GM19395 (cell line): Measurements from ENCODE around the gene CTDP1.

ENCODE experiments used
- ATAC-seq: cut with Tn5 transposase; IDR thresholded peaks from one replicate; pipeline ENCODE4 v1.9.1; 2021; ENCODE audit warnings: mild to moderate bottlenecking, moderate library complexity; ENCODE audit not compliant: unreplicated experiment

Gene CTDP1

DNA sequence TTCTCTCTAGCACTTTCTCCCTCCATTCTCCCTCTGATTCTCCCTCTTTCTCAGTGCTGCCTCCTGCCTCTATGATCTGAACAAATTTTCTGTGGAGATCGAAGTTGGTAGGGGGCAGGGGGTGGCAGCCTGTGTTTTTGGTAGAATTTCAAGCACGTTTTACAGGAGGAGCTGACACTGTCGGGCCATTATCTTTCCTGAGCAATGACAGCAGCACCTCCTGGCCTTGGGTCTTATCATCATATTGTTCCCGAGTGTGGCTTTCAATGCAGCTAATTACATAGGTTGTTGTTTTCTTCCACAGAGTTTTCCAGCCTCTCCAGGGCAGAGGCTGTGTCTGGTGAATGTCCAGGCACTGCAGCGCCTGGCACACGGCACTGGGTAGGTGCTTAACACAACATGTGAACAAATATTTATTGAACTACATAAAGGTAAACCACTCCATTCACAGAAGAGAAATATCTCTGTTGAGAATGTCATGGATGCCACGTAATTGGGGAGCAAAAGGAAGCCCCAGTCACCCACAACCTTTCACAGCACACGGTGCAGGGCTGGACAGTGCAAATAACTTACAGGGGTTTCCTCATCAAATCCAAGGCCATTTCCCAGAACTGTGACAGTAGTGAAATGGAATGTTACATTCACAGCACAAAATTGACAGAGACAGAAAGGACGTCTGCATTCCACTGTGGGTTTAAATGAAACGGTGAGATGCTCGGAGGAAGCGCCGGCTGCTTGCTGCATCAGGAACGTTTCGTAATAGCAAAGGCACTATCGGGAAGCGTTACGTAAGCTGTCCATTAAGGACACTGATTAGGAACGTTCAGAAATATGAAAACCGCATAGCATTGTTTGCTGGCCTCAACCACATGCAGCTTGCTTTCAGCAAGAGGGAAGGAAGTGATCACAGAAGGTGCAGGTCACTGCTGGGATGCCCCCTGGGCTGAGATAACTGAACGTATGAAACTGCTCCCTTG, 111.7 kb downstream of the CTDP1 start:
- no peak for ATAC-seq

DNA sequence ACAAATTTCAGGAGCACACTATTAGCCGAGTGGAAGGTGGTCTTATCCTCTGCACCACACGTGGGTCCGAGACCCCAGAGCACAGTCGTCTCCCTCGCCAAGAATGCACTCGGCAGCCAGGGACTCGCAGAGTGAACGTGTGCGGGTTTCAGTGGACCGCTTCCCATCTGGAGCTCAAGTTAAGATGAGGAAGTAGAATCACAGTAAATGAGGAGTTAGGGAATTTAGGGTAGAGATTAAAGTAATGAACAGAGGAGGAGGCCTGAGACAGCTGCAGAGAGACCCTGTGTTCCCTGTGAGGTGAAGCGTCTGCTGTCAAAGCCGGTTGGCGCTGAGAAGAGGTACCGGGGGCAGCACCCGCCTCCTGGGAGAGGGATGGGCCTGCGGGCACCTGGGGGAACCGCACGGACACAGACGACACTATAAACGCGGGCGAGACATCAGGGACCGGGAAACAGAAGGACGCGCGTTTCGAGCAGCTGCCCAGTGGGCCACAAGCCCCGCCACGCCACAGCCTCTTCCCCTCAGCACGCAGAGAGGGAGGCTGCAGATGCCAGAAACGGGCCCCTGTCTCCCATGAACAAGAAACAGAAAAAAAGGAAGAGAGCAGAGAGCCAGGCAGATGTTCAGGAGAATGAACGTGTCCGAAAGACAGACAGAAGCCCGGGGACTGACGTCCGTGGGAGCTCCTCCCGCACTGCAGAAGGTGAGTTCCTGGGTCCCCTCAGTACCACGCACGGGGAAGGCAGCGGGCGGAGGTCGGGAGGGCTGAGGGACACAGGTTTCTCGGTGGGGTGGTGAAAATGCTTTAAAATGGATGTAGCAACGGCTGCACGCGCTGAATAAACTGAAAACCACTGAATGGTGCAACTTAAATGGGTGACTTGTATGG, 112.7 kb downstream of the CTDP1 start:
- peak; percentile 9 for ATAC-seq

DNA sequence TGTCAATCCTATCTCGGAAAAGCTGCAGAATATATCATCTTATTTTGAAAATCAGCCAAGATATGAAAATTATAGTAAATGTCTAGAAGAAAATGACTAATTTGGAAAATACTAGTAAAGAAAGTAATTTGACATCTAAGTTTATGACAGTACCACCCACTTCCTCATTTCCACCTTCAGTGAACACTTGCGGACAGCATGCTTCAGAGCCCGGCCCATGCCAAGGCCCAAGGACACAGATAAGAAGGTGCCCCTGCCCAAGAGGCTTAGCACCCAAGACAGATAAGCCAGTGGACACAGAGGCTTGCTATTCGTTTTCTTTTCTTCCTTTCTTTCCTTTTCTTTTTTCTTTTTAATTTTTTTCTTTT, 113.4 kb downstream of the CTDP1 start:
- ATAC-seq: peak; percentile 63

DNA sequence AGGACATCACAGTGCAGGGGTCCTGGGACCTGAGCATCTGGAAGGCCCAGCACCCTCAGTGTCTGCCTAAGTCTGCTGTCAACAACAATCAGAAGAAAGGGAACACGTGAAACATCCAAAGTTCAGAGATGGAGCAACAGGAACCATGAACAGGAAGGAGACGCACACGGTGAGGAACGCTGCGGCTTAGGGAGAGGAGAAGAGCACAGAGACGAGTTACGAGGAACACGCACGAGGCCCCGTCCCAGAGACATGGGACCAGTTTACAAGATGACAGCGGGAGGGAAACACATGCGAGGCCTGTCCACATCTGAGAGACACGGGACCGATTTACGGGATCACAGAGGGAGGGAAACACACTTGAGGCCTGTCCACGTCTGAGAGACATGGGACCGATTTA, 115.2 kb downstream of the CTDP1 start:
- no peak for ATAC-seq

DNA sequence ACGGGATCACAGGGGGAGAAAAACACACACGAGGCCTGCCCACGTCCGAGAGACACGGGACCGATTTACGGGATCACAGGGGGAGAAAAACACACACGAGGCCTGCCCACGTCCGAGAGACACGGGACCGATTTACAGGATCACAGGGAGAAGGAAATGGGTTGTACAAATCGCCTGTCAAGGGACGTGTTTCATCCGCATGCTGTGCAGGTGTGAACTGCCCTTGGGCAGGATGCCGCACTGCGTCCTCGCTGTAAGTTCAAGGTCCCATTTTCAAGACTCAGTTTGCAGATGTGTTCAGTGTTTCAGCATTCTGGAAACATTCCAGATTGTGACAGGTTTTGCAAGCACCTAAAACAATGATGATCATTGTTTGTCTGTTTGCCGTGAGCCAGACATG, 115.8 kb downstream of the CTDP1 start:
- no peak for ATAC-seq

DNA sequence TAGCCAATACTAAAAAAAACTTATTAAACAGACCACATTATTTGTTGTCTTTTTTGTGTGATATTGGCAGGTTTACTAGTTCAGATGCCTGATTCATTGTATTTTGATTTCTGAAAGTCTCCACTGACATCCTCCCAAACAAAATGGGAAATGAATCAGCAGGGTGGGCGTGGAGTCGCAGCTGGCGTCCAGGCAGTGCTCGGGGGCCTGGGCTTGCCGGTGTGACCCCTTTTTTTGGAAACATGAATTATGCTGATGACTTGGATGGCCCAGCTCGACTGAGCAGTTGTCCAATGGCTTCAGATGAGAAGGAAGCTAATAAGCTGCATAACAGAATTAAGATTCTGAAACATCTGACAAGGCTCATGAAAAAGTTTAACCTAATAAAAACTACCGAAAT, 116.4 kb downstream of the CTDP1 start:
- ATAC-seq: no peak

DNA sequence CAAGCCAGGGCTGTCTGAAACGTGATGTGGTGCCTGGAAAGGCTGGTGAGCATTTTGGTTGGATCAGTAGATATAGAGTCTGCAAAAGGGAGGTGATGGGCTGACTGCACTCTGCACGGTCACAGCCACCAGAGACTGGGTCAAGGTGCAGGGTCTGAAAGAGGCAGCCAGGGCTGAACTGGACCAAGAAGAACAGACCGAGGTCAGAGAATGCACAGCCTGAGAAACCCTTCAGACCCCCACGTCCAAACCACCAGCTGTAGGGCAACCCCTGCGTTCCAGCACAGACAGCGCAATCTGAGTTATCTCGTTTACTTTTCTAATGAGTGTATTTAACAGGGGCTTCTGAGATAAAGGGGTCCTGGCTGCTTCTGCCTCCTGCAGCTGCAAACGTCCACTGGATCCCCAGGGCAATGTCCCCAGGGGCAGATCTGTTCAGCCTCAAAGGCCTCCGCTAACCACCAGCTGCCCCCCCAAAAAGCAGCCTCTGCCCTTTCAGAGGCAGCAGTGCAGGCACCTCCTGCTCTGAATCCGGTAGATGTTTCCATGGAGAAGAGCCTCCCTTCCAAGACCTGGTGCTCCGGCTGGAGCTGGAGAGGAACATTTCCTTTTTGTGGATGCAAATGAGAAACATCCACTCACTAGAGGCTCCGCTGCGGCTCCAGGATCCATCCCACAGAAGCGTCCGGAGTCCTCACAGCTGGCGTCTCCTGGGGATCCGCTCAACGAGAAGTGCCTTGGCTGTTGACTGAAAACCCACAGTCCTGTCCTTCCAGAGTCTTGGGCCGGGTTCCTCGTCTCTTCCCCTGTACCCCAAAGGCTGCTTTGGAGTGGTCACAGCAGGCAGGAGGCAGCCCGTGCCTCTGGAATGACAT, 117.2 kb downstream of the CTDP1 start:
- no peak for ATAC-seq

DNA sequence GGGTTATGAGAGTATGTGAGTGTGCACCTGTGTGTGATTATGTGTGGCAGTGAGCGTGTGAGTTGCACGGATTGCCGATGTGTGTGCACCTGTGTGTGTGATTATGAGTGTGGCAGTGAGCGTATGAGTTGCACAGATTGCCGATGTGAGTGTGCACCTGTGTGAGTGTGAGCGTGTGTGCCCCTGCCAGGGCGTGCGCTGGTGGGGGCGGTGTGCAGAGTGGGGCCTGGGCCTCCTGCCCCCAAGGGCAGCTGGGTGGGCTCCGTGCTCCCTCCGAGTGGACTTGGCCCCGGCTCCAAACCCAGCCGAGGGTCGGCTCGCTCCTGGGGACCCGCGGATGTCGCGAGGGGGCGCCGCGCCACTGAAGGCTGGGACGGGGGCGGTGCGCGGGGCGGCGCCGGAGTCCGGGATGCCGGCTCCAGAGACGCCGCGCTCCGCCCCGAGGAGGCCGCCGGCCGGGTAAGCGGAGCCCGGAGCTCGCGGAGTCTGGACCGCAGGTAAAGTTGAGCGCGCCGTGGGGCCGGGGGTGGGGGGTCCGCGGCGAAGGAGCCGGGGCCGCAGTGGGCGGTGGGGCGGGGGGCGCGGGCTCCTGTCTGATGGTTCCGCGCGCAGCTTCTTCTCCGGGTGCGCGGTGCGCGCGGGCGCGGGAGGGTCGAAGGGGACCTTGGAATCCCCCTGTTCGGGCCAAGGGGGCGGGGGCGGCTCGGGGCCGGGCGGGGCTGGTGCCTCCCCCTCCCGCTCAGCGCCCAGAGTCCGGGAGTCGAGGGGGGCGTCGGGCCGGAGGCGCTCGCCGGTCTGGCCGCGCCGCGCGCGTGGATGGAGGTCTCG, 118.1 kb downstream of the CTDP1 start, which contains the start of gene KCNG2:
Gene KCNG2, plus strand, starts transcription at position 421 of the 828 bp plus-strand sequence. CDS start 65,730 bp downstream, outside the sequence.
- no peak for ATAC-seq

DNA sequence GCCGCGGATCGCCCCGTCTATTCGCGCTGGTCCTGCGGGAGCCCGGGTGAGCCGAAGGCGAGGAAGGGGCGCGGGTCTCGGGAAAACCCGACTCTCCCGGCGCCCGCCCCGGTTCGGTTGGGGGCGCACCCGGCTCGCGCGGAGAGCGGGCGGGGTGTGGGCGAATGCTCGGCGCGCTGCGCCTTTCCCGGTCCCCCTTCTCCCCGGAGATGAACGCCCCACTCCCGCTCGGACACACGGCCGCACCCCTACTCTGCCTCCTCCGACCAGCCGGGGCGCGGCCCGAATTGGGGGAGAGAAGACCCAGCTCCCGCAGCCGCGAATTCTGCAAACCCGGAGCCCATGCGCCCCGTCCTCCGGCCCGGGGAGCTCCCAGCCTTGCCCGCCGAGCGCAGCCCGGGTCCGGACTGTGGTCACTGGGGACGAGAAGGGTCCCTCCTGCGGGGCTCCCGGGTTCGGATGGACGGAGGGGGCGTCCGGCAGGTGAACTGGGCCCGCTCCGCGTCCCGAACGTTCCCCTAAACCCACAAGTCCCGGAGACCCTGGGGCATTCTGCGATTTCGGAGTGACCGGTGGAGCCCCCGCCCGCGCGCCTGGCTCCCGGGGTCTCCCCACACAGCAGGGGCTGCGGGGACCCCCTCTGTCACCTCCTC, 118.9 kb downstream of the CTDP1 start:
- ATAC-seq: no peak

DNA sequence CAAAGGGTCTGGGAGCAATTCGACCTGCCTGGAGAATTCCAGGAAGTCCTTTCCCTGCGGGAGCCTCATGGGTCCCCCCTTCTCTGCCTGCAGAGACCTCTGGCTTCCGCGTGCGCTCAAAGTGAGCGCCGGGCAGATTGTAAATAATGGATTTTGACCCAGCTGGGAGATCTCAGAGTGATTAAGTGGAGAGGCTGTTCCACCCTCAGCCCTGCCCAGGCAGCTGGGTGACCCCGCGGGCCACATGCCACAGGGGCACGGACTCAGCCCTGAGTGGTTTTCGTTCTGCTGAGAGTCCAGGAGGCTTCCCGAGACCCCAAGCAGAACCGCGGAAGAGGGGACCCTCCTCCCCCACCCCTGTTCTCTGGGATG, 119.4 kb downstream of the CTDP1 start:
- ATAC-seq: no peak

DNA sequence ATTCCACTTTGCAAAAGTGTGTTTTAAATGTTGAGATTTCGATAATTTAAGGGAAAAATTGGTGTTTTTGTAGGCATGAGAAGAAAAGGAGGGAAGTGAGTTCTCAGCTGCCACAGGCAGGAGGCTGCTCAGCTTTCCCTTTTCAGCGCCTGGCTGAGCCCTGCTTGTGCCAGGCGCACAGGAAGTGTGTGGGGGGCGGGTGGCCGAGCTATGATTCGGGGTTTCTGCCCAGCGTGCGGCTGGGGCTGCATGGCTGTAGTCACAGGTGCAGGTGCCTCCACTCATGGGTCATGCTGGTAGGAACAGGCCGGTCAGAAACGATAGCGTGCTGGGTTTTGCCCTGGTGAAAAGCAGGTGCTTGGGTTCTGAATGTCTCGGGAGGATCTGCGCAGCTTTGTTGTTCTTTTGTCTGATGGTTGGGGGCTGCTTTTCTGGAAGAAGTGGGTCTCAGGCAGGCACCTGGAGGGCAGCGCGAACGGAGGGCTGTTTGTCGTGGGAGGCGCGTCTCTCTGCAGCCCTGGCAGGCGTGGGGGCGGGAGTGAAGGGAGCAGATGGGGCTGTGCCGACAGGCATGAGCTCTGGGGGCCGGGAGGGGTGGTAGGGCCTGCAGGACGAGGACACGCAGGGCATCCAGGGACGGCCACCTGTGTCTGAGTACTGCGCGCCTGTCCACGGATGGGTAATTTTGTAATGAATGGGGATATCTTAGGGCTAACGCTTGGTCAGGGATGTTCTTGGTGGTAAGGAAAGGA, 120.2 kb downstream of the CTDP1 start:
- no peak for ATAC-seq

DNA sequence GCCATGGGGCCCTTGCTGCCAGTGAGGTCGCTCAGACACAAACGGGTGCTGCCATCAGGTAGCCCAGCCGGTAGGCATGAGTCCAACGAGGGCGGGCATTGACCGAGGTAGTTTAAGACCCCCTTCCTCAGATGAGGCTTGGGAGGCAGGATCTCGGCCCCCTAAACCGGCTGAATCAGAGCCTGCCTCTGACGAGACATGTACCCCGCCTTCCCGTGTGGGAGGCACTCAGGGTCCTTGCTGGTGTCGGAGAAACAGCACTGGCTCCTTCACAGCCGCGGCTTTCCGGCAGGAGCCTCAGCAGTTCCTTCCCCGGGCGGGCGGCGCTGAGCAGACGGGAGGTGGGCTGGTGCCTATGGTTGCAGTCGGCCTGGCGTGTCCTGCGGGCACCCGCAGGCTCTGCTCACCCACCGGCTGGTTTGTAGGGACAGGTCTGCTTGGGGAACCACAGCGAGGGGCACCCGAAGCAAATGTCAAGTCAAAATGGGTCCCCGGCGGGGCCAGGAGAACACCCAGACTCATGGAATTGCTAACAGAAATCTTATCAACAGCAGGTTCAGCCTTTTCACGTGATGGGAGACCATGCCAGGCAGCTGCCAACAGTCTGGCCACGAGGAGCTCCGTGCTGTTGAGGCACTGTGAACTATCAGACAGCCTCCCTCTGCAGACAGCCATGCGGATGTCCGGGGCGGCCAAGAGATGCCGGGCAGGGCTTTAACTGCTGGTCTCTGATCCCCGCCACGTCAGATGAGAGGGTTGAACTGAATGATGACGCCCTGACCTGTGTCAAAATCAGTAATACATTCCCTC, 121.0 kb downstream of the CTDP1 start:
- no peak for ATAC-seq

DNA sequence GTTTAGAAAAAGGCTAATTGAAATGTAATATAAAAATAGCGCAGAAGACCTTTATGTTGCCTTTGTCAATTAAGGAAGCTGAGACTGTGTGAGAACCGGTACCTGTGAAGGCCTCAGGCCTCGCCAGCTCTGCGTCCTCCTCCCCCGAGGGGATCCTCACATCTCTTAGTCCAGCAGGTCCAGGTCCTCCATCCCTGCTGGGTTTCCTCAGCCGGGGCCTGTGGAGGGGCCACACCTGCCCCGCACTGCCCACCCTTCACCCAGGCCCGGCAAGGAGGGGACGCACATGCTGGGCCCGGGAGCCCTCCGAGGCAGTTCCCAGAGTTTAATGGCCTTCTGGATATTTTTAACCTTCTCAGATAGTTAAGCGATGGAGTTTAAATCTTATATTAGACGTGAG, 121.6 kb downstream of the CTDP1 start:
- no peak for ATAC-seq

DNA sequence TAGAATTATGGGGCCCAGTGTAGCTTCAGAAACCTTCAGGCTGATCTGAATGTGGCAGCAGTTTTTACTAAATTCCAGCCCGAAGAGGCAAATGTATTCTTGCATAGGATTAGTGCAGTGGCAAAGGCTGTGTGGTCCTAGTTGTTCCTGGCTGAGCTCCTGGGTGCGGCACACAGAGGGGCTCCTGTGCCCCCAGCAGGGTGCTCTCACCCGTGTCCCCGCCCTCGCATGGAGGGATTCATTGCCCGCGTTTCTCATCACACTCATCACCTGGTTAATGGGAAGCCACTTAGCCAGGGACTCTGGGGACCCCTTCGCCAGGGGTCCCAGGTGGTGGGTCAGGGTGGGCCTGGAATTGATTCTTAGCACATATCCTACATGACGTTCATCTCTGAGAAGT, 122.0 kb downstream of the CTDP1 start:
- ATAC-seq: no peak

DNA sequence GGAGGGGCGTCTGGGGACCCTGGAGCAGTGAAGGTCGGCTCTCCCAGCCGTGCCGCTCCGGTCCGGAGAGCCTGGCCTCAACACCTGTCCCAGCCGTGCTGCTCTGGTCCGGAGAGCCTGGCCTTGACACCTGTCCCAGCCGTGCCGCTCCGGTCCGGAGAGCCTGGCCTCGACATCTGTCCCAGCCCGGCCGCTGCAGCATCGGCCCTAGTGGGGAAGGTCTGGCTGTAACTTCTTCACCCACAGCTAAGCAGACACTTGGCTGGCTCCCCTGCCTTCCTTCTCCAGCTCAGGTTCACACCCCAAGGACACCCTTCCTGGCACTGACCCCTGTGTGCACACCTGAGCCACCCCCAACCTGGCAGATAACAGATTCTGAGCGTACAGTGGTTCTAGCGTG, 122.7 kb downstream of the CTDP1 start:
- no peak for ATAC-seq

DNA sequence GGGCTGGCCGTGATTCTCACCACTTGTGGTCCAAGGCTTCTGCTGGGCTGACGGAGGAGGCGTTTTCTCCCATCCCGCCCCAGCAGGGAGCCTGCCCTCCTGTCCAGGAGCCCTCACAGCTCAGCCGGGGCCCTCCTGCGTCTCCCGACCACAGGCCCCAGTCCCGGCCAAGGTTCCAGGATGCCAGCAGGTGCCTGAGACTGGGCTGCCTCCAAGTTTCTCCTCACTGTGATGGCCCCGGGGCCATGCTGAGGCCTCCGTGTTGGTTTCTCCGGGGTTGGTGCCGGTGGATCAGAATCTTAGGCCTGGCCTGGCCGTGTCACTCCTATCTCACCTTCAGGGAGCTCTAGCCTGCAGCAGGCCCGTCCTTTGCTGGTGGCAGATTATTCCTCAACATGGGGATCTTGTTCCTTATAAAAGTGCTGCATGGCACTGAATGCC, 124.0 kb downstream of the CTDP1 start:
- no peak for ATAC-seq
